ENCODE results near the gene PINLYP. TPM values are rescaled to one million over a fixed set of nuclear protein-coding genes. Genes with fewer than 3 reads are reported as not detected.

The PINLYP gene
- total RNA-seq, 1 experiment from 2014 or later = 0.17 TPM

DNA sequence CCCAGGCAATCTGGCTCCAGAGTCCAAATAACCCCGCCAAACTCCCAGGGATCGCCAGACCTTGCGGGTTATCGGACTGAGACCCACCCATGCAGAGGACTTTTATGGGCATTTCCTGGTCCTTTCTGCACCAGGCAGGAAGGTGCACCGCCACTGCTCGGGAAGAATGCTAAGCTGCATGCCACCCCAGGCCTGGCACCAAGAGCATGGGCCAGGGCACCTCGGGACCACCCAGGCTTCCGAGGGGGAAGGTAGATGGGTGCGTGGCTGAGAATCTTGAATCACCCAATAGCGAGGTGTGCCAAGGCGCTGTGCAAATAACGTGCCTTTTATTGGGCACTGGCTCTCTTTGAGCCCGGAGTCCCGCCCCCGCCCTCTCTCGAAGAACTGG lies 43.0 kb upstream of the PINLYP start:
- no peaks in the 10 kb centered on the region for H3K9me2 ChIP-seq (ENCODE audit: insufficient read depth)
- POLR2A ChIA-PET = interaction anchor here (0.6 to 1.4 kb wide), 5 partner anchors 12 to 107 kb away, joined by 3 to 5 read pairs (median 3); no protein-coding TSS in a partner anchor
- intact Hi-C loops (cut with micrococcal nuclease) = loop anchor here (10.0 kb wide), 1 partner anchor 132 kb away; no protein-coding TSS in a partner anchor

DNA sequence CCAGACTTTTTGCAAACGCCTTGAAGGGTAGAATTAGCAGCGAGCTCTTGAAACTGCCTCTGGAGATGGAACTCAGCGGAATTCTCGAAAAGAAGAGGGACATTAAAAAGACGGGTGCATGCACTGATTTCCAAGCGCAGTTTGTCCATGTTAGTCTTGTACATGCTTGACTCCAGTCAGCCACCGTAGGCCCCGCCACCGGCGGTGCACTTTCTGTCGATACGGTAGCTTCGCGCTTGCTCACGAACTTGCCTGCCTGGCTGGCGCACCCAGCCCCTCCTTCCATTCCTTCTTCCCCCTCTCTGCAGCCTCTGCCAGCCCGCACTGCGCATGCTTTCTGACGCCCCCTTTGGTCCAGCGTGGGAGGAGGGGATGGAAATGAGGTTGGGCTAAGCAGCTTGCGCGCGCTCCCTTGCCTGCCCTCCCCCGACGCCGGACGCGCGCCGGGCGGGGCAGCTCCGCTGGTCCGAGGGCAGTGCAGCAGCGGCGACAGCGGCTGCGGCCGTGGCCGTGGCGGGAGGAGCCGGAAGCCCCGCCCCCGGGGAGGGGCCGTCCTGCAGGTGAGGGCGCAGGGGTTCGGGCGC lies 42.5 kb upstream of the PINLYP start, which contains the start of gene ZNF575:
Gene ZNF575 (plus strand): TSS at position 227 of the 584 bp plus-strand sequence. CDS start 1,235 bp downstream, outside the sequence.
- H3K27ac ChIP-seq (ENCODE audit: low read depth, low read length) = peak within 1 kb of the TSS; percentile 95
- peak within 1 kb of the TSS; percentile 83 for H2AFZ ChIP-seq (ENCODE audit: low read depth, low read length, poor library complexity, severe bottlenecking)
- intact Hi-C loops (cut with micrococcal nuclease) = loop anchor here (10.0 kb wide), 1 partner anchor 132 kb away; no protein-coding TSS in a partner anchor
- H3K36me3 ChIP-seq (ENCODE audit: control insufficient read depth in 1 of 2, insufficient read depth in 2 of 2, low read length in 2 of 2) = no peaks in the 10 kb centered on the region; a peak in 1 of 4 replicates
- POLR2A ChIA-PET = interaction anchor here (0.6 to 1.4 kb wide), 7 partner anchors 13 to 224 kb away, joined by 3 to 5 read pairs (median 4); no protein-coding TSS in a partner anchor
- H3K9me3 ChIP-seq (ENCODE audit: control insufficient read depth in 1 of 2, insufficient read depth in 1 of 2, low read depth in 1 of 2, low read length in 2 of 2) = no peaks in the 10 kb centered on the region
- RAD21 ChIA-PET (ENCODE audit: low non-redundant PET in 1 of 2, low total read pairs in 2 of 2, uncharacterized antibody in 2 of 2, unreplicated experiment in 2 of 2) = interaction anchor here in 1 of 2 experiments (1.2 kb wide), 1 partner anchor 13 kb away, joined by 3 read pairs; no protein-coding TSS in a partner anchor
- ATAC-seq (peak; percentile 79), DNase-seq (ENCODE audit: low read depth, low spot score) (peak; percentile 87)
- H3K9me2 ChIP-seq (ENCODE audit: insufficient read depth) = no peaks in the 10 kb centered on the region
- no TSS peak for BruUV-seq (replicated peaks)
- no peaks in the 10 kb centered on the region for H3K27me3 ChIP-seq (ENCODE audit: insufficient read depth, low read length)
- peak within 1 kb of the TSS; percentile 74 for H3K9ac ChIP-seq (ENCODE audit: low read length)
- H3K4me3 ChIP-seq (replicated peaks in 1 of 2; ENCODE audit: low read depth in 1 of 2, low read length in 2 of 2) = peak within 1 kb of the TSS; percentile 62 to 70
- no peaks in the 10 kb centered on the region for H3K79me2 ChIP-seq (ENCODE audit: insufficient read depth, low read length)
- peak within 1 kb of the TSS; percentile 100 for H3K4me2 ChIP-seq (ENCODE audit: low read length)
- CTCF ChIA-PET = interaction anchor here (0.8 to 3.2 kb wide), 9 partner anchors 12 to 179 kb away, joined by 3 to 18 read pairs (median 4); partner anchors contain the start of genes IRGQ and ZNF576
- H4K20me1 ChIP-seq (ENCODE audit: insufficient read depth) = no peaks in the 10 kb centered on the region
- peaks cover 27 to 52% of the 10 kb centered on the region in 2 experiments for H3K4me1 ChIP-seq (ENCODE audit: control insufficient read depth in 1 of 2, insufficient read depth in 2 of 2, low read length in 2 of 2)
- TF ChIP-seq SRF (IDR thresholded peaks at IDR 0.05; ENCODE audit: low read depth) = no peak
- TF ChIP-seq, protein P1, sequence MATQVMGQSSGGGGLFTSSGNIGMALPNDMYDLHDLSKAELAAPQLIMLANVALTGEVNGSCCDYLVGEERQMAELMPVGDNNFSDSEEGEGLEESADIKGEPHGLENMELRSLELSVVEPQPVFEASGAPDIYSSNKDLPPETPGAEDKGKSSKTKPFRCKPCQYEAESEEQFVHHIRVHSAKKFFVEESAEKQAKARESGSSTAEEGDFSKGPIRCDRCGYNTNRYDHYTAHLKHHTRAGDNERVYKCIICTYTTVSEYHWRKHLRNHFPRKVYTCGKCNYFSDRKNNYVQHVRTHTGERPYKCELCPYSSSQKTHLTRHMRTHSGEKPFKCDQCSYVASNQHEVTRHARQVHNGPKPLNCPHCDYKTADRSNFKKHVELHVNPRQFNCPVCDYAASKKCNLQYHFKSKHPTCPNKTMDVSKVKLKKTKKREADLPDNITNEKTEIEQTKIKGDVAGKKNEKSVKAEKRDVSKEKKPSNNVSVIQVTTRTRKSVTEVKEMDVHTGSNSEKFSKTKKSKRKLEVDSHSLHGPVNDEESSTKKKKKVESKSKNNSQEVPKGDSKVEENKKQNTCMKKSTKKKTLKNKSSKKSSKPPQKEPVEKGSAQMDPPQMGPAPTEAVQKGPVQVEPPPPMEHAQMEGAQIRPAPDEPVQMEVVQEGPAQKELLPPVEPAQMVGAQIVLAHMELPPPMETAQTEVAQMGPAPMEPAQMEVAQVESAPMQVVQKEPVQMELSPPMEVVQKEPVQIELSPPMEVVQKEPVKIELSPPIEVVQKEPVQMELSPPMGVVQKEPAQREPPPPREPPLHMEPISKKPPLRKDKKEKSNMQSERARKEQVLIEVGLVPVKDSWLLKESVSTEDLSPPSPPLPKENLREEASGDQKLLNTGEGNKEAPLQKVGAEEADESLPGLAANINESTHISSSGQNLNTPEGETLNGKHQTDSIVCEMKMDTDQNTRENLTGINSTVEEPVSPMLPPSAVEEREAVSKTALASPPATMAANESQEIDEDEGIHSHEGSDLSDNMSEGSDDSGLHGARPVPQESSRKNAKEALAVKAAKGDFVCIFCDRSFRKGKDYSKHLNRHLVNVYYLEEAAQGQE (IDR thresholded peaks at IDR 0.05; ENCODE audit: low read depth) = no peak
- TF ChIP-seq, protein P2, sequence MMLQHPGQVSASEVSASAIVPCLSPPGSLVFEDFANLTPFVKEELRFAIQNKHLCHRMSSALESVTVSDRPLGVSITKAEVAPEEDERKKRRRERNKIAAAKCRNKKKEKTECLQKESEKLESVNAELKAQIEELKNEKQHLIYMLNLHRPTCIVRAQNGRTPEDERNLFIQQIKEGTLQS (IDR thresholded peaks at IDR 0.05) = no peak
- TF ChIP-seq EZH2 (IDR thresholded peaks at IDR 0.05) = no peak
- TF ChIP-seq FOSL1 (IDR thresholded peaks at IDR 0.05; ENCODE audit: low read depth) = no peak
- no peak for TF ChIP-seq ZFX (IDR thresholded peaks at IDR 0.05)
- TF ChIP-seq ZNF274 (IDR thresholded peaks at IDR 0.05; ENCODE audit: low read depth, low read length) = no peak

More for the DNA sequence above, 43.0 kb upstream of the PINLYP start:
- BruUV-seq (replicated peaks) = no TSS peak
- Histone ChIP-seq H3K4me2 (ENCODE audit: low read length) (peak overlapping the region; percentile 100), H4K20me1 (ENCODE audit: insufficient read depth) (no peaks in the 10 kb centered on the region), H3K36me3 (ENCODE audit: control insufficient read depth in 1 of 2, insufficient read depth in 2 of 2, low read length in 2 of 2) (no peaks in the 10 kb centered on the region; a peak in 1 of 4 replicates), H3K9me3 (ENCODE audit: control insufficient read depth in 1 of 2, insufficient read depth in 1 of 2, low read depth in 1 of 2, low read length in 2 of 2) (no peaks in the 10 kb centered on the region), H2AFZ (ENCODE audit: low read depth, low read length, poor library complexity, severe bottlenecking) (peak overlapping the region; percentile 83), H3K4me1 (ENCODE audit: control insufficient read depth in 1 of 2, insufficient read depth in 2 of 2, low read length in 2 of 2) (peaks cover 27 to 56% of the 10 kb centered on the region in 2 experiments), H3K79me2 (ENCODE audit: insufficient read depth, low read length) (no peaks in the 10 kb centered on the region), H3K27ac (ENCODE audit: low read depth, low read length) (peak overlapping the region; percentile 95), H3K27me3 (ENCODE audit: insufficient read depth, low read length) (no peaks in the 10 kb centered on the region), H3K9ac (ENCODE audit: low read length) (peak overlapping the region; percentile 74), H3K4me3 (replicated peaks in 1 of 2; ENCODE audit: low read depth in 1 of 2, low read length in 2 of 2) (peak overlapping the region; percentile 62 to 70)
- RAD21 ChIA-PET (ENCODE audit: low non-redundant PET in 1 of 2, low total read pairs in 2 of 2, uncharacterized antibody in 2 of 2, unreplicated experiment in 2 of 2) = interaction anchor here in 1 of 2 experiments (1.2 kb wide), 1 partner anchor 13 kb away, joined by 3 read pairs; no protein-coding TSS in a partner anchor
- TF ChIP-seq, protein P2 (IDR thresholded peaks at IDR 0.05) = no peak
- TF ChIP-seq EGR1 (IDR thresholded peaks at IDR 0.05; ENCODE audit: low read depth) (no peak), POLR2AphosphoS5 (IDR thresholded peaks at IDR 0.05; ENCODE audit: low read depth, low read length) (peak; percentile 22), CBX3 (IDR thresholded peaks at IDR 0.05; ENCODE audit: low read depth) (no peak), TCF7L2 (IDR thresholded peaks at IDR 0.05; ENCODE audit: borderline replicate concordance, extremely low read depth, insufficient read depth, insufficient read length) (no peak), SRF (IDR thresholded peaks at IDR 0.05; ENCODE audit: low read depth) (peak; percentile 95), POLR2A (IDR thresholded peaks at IDR 0.05; ENCODE audit: borderline replicate concordance, extremely low read depth, insufficient read depth, insufficient read length) (no peak)
- TF ChIP-seq, protein P3, sequence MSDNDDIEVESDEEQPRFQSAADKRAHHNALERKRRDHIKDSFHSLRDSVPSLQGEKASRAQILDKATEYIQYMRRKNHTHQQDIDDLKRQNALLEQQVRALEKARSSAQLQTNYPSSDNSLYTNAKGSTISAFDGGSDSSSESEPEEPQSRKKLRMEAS (IDR thresholded peaks at IDR 0.05) = no peak
- peak; percentile 65 for DNase-seq (ENCODE audit: low read depth, low spot score)
- ATAC-seq = peak; percentile 44
- CTCF ChIA-PET = interaction anchor here (0.8 to 3.2 kb wide), 10 partner anchors 12 to 179 kb away, joined by 3 to 18 read pairs (median 4); partner anchors contain the start of genes IRGQ and ZNF576

Data from HCT116 (cell line).